ENCODE data around the gene INSYN2B.

DNA sequence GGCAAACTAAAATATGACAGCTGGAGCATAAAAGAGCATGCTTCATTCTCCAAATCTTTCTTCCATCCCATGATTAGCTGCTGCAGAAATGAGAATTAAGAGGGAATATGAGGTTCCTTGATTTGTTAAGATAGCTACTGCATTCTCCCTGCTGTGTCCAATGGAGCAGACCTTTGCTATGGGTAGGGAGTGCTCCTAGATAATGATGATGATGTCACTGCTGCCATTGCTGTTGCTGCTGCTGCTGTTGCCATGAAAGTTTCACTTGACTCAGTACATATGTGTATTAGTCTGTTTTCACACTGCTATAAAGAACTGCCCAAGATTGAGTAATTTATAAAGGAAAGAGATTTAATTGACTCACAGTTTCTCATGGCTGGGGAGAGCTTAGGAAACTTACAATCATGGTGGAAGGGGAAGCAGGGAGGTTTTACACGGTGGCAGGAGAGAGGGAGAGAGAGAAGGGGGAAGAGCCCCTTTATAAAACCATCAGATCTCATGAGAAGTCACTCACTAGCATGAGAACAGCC, 128.9 kb downstream of the INSYN2B start:
- no peak for TF ChIP-seq EZH2 (IDR thresholded peaks at IDR 0.05; ENCODE audit: borderline replicate concordance, insufficient read depth, low read depth, low read length, poor library complexity, severe bottlenecking)
- TF ChIP-seq, protein P1, sequence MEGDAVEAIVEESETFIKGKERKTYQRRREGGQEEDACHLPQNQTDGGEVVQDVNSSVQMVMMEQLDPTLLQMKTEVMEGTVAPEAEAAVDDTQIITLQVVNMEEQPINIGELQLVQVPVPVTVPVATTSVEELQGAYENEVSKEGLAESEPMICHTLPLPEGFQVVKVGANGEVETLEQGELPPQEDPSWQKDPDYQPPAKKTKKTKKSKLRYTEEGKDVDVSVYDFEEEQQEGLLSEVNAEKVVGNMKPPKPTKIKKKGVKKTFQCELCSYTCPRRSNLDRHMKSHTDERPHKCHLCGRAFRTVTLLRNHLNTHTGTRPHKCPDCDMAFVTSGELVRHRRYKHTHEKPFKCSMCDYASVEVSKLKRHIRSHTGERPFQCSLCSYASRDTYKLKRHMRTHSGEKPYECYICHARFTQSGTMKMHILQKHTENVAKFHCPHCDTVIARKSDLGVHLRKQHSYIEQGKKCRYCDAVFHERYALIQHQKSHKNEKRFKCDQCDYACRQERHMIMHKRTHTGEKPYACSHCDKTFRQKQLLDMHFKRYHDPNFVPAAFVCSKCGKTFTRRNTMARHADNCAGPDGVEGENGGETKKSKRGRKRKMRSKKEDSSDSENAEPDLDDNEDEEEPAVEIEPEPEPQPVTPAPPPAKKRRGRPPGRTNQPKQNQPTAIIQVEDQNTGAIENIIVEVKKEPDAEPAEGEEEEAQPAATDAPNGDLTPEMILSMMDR (IDR thresholded peaks at IDR 0.05) = no peak

Measured in B cell (primary cell).